DMS53 treated with DMSO at 0.1 percent for 48 hours (cell line): ENCODE results near the gene INPP5A.
"Not testable (repeated sequence)": the region's sequence is repeated elsewhere in the genome, so short reads cannot be mapped to it uniquely, and the experiment has no call there.

Source experiments
- DNase-seq: peaks from one replicate; lab custom pipeline; 2025; ENCODE audit not compliant: unreplicated experiment; lab: John Stamatoyannopoulos, UW

The INPP5A gene

DNA sequence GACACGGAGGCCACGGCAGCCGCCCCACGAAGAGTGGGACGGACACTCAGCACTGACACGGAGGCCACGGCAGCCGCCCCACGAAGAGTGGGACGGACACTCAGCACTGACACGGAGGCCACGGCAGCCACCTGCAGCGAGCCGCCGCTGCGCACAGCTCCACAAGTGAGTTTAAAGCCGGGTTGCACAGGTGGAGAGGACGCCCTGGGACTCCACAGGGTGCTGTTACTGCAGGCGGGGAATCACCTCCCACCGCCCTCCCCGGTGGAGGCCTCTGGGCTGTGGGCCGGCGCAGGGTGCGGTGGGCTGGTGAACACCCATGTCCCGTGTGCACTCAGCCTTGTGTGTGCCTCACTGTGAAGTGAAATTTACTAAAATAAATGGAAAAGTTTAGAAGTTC is 235.2 kb downstream of the INPP5A start:
- not testable (repeated sequence) for DNase-seq

- DNase-seq: no peak
Measured at GRCh38 chr10:132774181-132774901, 236.8 kb downstream of the INPP5A start.

DNA sequence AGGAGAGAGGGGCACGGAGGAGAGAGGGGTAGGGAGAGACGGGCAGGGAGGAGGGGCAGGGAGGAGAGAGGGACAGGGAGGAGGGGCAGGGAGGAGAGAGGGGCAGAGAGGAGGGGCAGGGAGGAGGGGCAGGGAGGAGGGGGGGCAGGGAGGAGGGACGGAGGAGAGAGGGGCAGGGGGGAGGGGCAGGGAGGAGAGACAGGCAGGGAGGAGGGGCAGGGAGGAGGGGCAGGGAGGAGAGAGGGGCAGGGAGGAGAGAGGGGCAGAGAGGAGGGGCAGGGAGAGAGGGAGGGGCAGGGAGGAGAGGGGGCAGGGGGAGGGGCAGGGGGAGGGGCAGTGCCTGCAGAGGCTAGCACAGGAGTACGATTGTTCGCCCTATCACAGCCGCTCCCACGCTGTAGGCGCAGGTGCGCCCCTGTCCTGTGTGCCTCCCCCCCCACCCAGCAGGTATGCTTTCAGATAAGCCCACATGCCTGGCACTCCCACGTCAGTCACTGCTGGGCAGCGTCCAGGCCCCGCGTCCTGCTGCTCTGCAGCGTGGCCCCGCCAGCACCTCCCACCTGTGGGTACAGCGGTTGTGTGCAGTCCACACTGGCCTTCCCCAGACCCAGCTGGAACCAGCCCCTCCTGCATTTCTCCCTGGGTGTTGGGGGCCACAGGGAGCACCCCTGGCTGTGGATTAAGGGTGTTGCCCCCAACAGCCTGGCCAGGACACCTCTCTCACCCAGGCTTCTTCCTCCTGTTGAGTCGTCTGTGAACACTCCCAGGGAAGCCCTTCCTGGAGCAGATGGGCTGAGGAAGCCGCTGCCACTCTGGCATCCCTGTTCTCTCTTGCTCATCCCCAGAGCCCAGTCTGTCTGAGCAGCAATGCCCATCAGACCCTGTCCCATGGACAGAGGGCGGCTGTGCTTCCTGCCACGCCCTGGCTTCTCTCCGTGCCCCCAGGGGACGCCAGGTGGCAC is 237.6 kb downstream of the INPP5A start:
- no peak for DNase-seq

DNA sequence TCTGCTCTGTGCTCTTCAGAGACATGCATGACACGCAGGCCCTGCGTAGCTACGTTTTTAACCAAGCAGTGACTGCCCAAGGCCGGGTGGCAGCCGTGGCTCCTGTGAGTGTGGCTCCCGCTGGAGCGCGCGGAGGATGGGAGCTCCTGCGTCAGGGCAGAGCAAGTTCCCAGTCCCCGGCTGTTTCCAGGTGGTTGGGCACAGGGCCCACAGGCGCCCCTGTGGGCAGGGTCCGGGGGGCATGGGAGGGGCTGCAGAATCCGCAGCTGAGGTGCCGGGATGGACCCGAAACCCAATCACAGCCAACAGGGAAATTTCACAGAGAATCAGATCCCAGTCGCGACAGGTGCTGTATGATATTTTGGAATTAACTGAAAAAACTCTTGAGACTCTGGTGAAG is 238.6 kb downstream of the INPP5A start:
- no peak for DNase-seq

GRCh38 chr10:132776821-132777220 is 239.2 kb downstream of the INPP5A start:
- no peak for DNase-seq

- no peak for DNase-seq
Measured at GRCh38 chr10:132777441-132777840, 239.9 kb downstream of the INPP5A start.

DNA sequence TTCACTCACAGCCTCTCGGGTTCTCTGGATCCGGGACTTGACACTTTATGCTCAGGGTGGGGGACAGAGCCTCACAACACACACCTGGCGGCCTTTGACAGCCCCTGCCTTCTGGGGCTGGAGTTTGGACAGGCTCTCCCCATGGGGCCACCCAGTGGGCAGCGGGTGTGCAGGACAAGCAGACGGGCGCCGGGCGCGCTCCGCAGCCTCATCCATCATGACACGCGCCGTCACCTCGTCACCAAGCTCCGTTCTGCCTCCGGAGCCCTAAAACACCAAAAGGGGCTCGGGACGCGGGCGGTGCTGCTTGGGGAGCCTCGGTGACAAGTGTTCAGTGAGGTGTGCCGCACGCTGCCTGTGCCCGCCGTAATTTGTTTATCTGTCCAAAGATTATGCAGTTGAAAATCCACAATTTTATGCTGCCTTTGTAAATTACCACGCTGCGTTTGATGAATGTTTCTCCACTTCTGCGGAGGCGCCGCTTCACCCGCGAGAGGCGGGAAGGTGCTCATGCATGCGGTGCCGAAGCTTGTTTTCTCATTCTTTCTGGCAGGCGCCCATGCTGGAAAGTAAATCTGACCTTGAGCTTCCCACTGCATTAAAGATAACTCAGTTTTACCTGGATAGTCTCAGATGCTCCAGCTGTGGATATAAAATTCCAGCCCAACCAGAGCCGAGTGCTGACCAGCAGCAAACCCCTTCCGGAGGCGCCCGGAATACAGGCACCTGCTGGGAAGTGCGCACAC is 242.1 kb downstream of the INPP5A start:
- no peak for DNase-seq

GRCh38 chr10:132780356-132780755 is 242.8 kb downstream of the INPP5A start:
- DNase-seq: no peak

GRCh38 chr10:132781556-132781955 is 244.0 kb downstream of the INPP5A start:
- DNase-seq: no peak

GRCh38 chr10:132783165-132783939 is 245.8 kb downstream of the INPP5A start:
- DNase-seq: no peak

- no peak for DNase-seq
Measured at GRCh38 chr10:132783940-132784865, 246.6 kb downstream of the INPP5A start.

DNA sequence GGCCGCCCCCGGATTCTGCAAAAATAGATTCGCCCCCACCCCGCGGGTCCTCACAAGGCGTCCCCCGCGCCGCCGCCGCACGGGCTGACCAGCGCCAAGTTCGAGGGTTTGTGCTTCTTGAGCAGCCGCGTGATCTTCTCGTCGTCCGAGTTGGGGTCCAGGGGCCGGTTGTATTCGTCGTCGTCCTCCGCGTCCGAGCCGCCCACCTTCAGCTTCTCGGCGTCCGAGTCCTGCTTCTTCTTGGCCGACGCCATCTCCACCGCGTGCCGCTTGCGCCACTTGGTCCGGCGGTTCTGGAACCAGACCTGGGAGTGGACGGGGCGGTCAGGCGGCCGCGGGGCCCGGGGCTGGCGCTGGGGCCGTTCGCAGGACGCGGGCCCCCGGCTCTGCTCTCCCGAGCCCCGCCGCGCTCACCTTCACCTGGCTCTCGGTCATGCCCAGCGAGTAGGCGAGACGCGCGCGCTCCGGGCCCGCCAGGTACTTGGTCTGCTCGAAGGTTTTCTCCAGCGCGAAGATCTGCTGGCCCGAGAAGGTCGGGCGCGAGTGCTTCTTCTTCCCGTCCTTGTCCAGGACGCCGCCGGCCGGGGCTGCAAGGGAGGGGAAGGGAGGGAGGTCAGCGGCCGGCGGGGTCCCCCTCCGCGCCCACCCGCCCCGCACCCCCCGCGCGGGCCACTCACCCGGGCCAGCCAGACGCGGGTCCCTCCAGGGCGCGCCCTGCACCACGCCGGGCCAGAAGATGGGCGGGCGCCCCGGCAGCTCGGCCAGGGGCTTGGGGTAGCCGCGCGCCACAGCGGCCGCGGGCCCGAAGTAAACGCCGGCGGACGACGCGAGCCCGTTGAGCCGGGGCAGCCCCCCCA is 247.5 kb downstream of the INPP5A start:
- no peak for DNase-seq

DNA sequence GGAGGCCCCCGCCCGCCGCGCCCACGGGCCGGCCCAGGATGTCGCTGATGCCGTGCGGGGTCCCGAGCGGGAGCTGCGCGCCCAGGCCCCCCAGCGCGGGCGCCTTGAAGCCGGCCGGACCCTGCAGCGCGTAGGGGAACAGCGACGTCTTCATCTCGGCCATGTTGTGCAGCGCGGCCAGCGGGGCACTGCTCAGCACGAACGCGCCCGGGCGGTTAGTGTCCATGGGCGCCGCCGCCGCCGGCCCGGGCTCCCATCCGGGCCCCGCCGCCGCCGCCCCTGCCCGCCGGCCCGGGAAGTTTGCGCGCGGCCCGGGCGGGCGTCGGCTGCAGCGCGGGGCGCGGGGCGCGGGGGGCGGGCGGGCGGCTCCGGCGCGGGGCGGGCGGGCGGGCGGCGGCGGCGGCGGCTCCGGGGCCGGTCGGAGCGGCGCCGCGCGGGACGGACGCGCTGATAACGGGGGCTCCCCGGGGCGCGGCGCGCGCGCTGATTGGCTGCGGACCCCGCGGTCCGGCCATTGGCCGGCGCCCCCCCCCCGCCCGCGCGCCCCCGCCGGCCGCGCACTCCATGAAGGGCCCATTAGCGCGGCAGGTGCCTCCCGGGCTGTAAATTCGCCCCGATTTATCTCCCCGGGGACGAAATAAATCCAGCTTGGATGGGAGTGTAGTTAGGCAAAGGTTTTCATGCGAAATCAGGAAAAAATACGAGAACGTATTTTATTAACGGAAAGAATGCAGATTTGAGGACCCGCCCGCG is 248.3 kb downstream of the INPP5A start, which contains the start of gene NKX6-2:
Gene NKX6-2, minus strand, starts transcription at position 425 of the 753 bp plus-strand sequence. Its CDS starts 199 bp downstream, at position 226.
- DNase-seq: no peak

- DNase-seq: no peak
Measured at GRCh38 chr10:132786476-132786883, 248.9 kb downstream of the INPP5A start.

- DNase-seq: no peak
Measured at GRCh38 chr10:132786884-132787494, 249.4 kb downstream of the INPP5A start.

GRCh38 chr10:132787495-132788179 is 250.1 kb downstream of the INPP5A start:
- no peak for DNase-seq
